AG04450 (cell line): ENCODE measurements around the gene QTRT2. TPM values are rescaled to one million over a fixed set of nuclear protein-coding genes. Genes with fewer than 3 reads are reported as not detected.

Experiments used
- CTCF ChIA-PET: fragments of 300-600, 350-600 bp; formaldehyde crosslinking; extraction: SDS; loops from one replicate; lab custom pipeline; 2022; ENCODE audit warnings: antibody characterized with exemption, inconsistent platforms; lab: Charles Lee
- POLR2A ChIA-PET: fragments of 350-600 bp; formaldehyde crosslinking; extraction: SDS; loops from one replicate; lab custom pipeline; 2021; ENCODE audit warnings: antibody characterized with exemption, inconsistent platforms; lab: Yijun Ruan, JAX
- DNase-seq: peaks from one replicate; pipeline ENCODE4 v3.0.0-alpha.2; 2011; ENCODE audit warnings: low read depth, low spot score
- H3K27ac ChIP-seq: one replicate; pipeline ENCODE4 v1.5.1; 2012; ENCODE audit warnings: low read depth, low read length, control low read depth
- H3K27me3 ChIP-seq: one replicate; pipeline ENCODE4 v1.6.0; 2012; ENCODE audit warnings: low read length; ENCODE audit not compliant: control insufficient read depth, insufficient read depth
- H3K4me3 ChIP-seq: 2 replicates; pipeline ENCODE4 v1.5.1; 2011; ENCODE audit warnings: mild to moderate bottlenecking, low read depth, low read length, control low read depth
- H3K9me3 ChIP-seq: 2 replicates; pipeline ENCODE4 v1.5.1; 2012; ENCODE audit warnings: low read length; ENCODE audit not compliant: control insufficient read depth, insufficient read depth
- polyA plus RNA-seq: library from polyadenylated mRNA; depleted of rRNA; stranded (reverse); fragments of >200 nt; gene quantifications from 2 replicates; pipeline ENCODE4 v1.2.3, GENCODE V29; 2011
- TF ChIP-seq, protein P1 (sequence below): IDR thresholded peaks from 2 replicates; pipeline ENCODE4 v1.5.1; 2011; ENCODE audit warnings: low read depth, low read length, control low read depth, inconsistent platforms

Gene QTRT2
- polyA plus RNA-seq, 1 experiment: 10.8 TPM

DNA sequence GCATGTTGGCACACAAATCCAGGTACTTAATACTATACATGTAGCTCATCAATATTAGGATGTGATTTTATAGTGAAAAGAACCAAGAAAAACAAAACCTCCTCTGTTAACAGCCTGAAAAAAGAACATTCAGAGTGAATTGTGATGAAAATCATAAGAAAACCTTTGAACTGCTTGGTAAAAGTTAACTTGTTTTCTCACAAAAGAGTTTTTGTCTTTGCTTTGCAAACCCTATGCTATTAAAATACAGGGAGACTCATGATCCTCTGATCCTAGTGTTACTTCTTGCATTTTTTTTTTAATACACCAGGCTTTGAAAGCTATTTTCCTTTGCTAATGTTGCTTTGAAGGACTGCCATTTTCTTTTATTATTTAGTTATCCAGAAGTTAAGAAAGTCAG, 23.7 kb downstream of the QTRT2 start:
- H3K27ac ChIP-seq: no peak overlapping the region
- H3K27me3 ChIP-seq: no peaks in the 10 kb centered on the region
- no peak overlapping the region for H3K4me3 ChIP-seq
- no peaks in the 10 kb centered on the region for H3K9me3 ChIP-seq
- TF ChIP-seq, protein P1, sequence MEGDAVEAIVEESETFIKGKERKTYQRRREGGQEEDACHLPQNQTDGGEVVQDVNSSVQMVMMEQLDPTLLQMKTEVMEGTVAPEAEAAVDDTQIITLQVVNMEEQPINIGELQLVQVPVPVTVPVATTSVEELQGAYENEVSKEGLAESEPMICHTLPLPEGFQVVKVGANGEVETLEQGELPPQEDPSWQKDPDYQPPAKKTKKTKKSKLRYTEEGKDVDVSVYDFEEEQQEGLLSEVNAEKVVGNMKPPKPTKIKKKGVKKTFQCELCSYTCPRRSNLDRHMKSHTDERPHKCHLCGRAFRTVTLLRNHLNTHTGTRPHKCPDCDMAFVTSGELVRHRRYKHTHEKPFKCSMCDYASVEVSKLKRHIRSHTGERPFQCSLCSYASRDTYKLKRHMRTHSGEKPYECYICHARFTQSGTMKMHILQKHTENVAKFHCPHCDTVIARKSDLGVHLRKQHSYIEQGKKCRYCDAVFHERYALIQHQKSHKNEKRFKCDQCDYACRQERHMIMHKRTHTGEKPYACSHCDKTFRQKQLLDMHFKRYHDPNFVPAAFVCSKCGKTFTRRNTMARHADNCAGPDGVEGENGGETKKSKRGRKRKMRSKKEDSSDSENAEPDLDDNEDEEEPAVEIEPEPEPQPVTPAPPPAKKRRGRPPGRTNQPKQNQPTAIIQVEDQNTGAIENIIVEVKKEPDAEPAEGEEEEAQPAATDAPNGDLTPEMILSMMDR: no peak
- POLR2A ChIA-PET: no interaction called here
- DNase-seq: no peak
- CTCF ChIA-PET: interaction anchor here (1.1 to 1.3 kb wide), 2 partner anchors 8 to 71 kb away, joined by 3 to 4 read pairs; no protein-coding TSS in a partner anchor

DNA sequence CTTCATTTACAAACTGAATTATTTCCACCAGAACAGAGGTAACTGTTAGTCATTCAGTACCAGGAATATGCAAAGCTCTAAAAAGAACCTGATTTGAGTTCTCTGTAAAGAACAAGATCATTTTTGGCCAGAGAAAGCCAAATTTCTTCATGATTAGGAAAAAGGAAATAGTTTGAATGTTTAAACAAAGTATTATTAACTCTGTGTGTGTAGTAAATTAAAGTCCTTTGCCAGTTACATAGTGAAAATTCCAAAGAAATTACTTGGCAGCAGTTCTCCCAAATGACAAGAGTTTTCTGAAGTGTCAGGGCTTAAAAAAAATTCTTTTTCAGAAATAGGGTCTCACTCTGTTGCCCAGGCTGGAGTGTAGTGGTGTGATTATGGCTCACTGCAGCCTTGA, 24.5 kb downstream of the QTRT2 start:
- ChIA-PET CTCF (interaction anchor here (1.1 to 1.2 kb wide), 2 partner anchors 7 to 234 kb away, joined by 3 read pairs; no protein-coding TSS in a partner anchor), POLR2A (no interaction called here)
- no peak for DNase-seq
- Histone ChIP-seq H3K4me3 (no peak overlapping the region), H3K9me3 (no peaks in the 10 kb centered on the region), H3K27me3 (no peaks in the 10 kb centered on the region), H3K27ac (no peak overlapping the region)
- TF ChIP-seq, protein P1: no peak

DNA sequence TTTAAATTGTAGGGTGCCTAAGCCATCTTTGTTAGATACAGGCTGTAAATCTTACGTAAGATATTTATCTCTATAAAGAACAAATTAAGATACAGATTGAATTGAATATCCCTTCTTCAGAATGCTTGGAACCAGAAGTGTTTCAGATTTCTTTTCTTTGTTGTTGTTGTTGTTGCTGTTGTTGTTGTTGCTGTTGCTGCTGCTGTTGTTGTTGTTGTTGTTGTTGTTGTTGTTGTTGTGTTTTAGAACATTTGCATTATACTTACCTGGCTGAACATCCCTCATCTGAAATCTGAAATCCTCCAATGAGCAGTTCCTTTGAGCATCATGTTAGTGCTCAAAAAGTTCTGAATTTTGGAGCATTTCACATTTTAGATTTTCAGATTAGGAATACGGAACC, 26.6 kb downstream of the QTRT2 start:
- Histone ChIP-seq H3K9me3 (no peaks in the 10 kb centered on the region), H3K4me3 (no peak overlapping the region), H3K27me3 (no peaks in the 10 kb centered on the region), H3K27ac (no peak overlapping the region)
- no peak for DNase-seq
- CTCF ChIA-PET: no interaction called here
- POLR2A ChIA-PET: no interaction called here
- TF ChIP-seq, protein P1: no peak

DNA sequence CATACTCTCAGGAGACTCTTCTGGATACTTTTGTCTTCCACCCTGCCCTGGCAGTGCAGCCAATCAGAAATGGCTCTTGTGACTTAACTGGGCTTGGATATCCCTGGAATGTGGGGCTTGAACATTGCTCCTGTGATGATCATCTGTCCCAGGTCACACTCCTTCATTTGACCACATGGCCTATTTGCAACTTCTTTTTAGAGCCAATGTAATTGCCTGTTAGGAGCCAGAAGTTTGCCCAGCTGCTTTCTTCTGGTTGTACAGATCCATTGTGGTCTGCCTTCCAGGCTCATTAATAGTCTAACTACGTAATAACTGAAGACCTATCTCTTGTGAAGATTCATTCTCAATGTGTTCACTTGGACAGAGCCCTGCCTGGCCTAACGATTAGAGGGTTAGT, 29.8 kb downstream of the QTRT2 start:
- H3K27ac ChIP-seq: no peak overlapping the region
- POLR2A ChIA-PET: no interaction called here
- CTCF ChIA-PET: no interaction called here

DNA sequence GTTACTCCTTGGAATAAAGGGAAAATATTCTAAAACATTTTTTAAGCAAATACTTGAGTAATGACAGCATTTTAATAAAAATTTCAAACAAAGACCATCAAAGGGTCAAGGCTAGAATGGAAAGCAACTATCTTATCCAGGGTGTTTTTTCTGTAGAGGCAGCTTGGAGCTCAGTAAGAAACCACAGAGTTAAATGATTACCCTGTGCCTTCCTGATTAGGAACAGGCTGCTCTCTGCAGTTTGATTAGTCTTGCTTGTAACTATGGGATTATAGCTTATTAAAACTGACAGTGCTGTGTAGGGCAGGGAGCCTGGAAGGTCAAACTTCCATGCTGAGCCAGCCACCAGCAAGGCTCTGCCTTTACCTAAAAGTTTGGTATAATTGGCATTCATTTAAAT, 33.1 kb downstream of the QTRT2 start:
- Histone ChIP-seq H3K27me3 (no peaks in the 10 kb centered on the region), H3K9me3 (no peaks in the 10 kb centered on the region), H3K4me3 (no peak overlapping the region), H3K27ac (no peak overlapping the region)
- TF ChIP-seq, protein P1: no peak
- ChIA-PET POLR2A (interaction anchor here (0.5 kb wide), 1 partner anchor 57 kb away, joined by 4 read pairs; no protein-coding TSS in a partner anchor), CTCF (no interaction called here)
- DNase-seq: no peak

More for the DNA sequence above, 29.8 kb downstream of the QTRT2 start:
- TF ChIP-seq, protein P1: no peak
- Histone ChIP-seq H3K27me3 (no peaks in the 10 kb centered on the region), H3K9me3 (no peaks in the 10 kb centered on the region), H3K4me3 (no peak overlapping the region)
- DNase-seq: no peak
